GM18951 (cell line): ENCODE results near the gene RBPJL.

Experiments
- POLR2A ChIP-seq: IDR thresholded peaks from 4 replicates; pipeline ENCODE4 v1.6.1; 2011; ENCODE audit warnings: mild to moderate bottlenecking; ENCODE audit not compliant: insufficient read length, insufficient read depth; ENCODE audit errors: extremely low read depth
- in situ Hi-C: fragments of 300-500 bp; cut with MboI; formaldehyde crosslinking; loops from one replicate; pipeline ENCODE4 v1.12.0; 2022; ENCODE audit warnings: low sequenced_read_pairs, mixed read lengths, inconsistent platforms; ENCODE audit not compliant: unreplicated experiment

RBPJL gene

GRCh38 chr20:45338121-45339030, 31.7 kb downstream of the RBPJL start:
- TF ChIP-seq POLR2A, result no peak
- in situ Hi-C loops, result loop anchor here (25.0 kb wide), 1 partner anchor 449 kb away; the partner anchor contains the start of genes DNTTIP1 and WFDC3

- in situ Hi-C loops, result loop anchor here (25.0 kb wide), 1 partner anchor 448 kb away; the partner anchor contains the start of genes DNTTIP1 and WFDC3
- TF ChIP-seq POLR2A, result no peak
Measured at GRCh38 chr20:45339084-45339483, 32.4 kb downstream of the RBPJL start.

- TF ChIP-seq POLR2A, result no peak
- in situ Hi-C loops, result loop anchor here (25.0 kb wide), 1 partner anchor 448 kb away; the partner anchor contains the start of genes DNTTIP1 and WFDC3
Measured at GRCh38 chr20:45339799-45340198, 33.2 kb downstream of the RBPJL start.

- in situ Hi-C loops, result loop anchor here (25.0 kb wide), 1 partner anchor 447 kb away; the partner anchor contains the start of genes DNTTIP1 and WFDC3
- no peak for TF ChIP-seq POLR2A
Measured at GRCh38 chr20:45340236-45340847, 33.7 kb downstream of the RBPJL start.

GRCh38 chr20:45340951-45341350, 34.3 kb downstream of the RBPJL start:
- in situ Hi-C loops, result loop anchor here (25.0 kb wide), 1 partner anchor 446 kb away; the partner anchor contains the start of genes DNTTIP1 and WFDC3
- no peak for TF ChIP-seq POLR2A

DNA sequence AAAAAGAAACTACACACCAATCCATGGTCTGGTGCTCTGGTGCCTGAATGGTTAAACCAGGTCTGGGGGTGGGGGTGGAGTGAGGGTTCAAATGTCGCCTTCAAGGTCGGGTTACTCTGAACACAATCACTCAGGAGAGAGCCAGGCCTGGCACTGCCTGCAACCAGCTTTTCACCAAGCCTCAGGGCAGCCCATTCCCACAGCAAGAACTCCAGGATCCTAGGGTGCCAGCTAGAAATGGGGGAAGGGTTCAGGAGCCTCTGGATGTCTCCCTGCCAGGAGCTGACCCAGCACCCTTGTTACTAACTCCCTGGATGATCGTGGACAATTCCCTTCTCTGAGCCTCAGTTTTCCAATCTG, 34.9 kb downstream of the RBPJL start:
- in situ Hi-C loops, result loop anchor here (25.0 kb wide), 1 partner anchor 446 kb away; the partner anchor contains the start of genes DNTTIP1 and WFDC3
- no peak for TF ChIP-seq POLR2A

- TF ChIP-seq POLR2A, result no peak
- in situ Hi-C loops, result loop anchor here (25.0 kb wide), 1 partner anchor 445 kb away; the partner anchor contains the start of genes DNTTIP1 and WFDC3
Measured at GRCh38 chr20:45341939-45342854, 35.6 kb downstream of the RBPJL start.

DNA sequence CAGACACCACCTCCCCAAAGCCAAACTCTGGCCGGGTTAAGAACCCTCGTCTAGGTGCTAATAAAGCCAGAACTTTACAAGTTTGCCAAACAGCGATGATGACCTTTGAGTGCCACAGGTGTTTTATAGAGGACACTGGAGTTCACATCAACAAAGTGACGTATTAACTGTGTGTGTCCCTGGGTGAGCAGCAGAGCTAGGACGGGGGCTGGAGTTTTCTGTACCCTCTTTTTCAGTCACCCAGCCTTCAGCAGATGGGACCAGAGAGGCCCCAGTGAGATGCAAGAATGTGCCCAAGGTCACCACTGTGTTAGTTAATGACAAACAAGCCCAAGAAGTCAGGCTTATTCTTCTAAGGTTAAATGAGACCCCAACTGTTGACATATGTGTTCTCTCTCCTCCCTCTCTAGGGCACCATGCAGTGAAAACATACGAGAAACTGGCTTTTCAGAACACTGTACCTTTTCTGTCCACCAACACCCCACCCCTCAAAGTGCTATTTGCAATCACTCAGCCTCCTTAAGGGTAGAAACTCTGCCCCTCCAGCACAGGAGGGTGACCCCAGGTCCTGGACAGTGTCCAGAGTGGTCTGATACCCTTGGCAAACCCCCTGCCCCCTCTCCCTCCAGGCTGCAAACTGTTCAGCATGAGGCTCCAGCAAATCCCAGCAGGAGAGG, 36.4 kb downstream of the RBPJL start:
- no peak for TF ChIP-seq POLR2A
- in situ Hi-C loops, result loop anchor here (25.0 kb wide), 1 partner anchor 444 kb away; the partner anchor contains the start of genes DNTTIP1 and WFDC3

DNA sequence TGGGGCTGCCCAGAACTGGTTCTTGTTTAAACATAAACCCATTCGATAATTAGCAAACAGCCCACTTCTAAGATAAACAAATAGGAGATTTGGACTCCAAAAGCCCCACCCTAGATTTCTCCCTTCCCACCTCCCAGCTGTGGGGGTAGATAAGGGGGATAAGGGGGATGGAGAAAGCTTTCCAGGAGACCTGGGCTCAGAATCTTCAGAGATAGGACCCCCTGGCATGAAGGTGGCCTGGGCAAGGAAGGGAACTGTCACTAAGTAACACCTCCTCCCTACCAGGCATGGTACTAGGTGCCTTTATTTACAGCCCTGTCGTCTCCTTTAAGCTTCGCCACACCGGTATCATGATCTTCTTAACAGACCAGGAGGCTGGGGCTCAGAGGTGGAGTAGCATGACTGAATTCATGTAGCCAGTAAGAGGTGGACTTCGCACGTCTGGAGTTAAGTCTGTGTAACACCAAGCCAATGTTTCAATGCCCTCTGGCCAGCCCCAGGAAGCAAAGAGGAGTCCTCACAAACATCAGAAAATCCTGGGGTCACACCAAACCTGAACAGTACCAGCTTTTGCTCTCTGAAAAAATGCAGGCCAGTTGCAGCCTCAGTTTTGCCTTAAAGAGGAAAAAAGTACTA, 37.0 kb downstream of the RBPJL start:
- TF ChIP-seq POLR2A, result no peak
- in situ Hi-C loops, result loop anchor here (25.0 kb wide), 1 partner anchor 444 kb away; the partner anchor contains the start of genes DNTTIP1 and WFDC3

GRCh38 chr20:45344168-45344860, 37.7 kb downstream of the RBPJL start:
- no peak for TF ChIP-seq POLR2A
- in situ Hi-C loops, result loop anchor here (25.0 kb wide), 1 partner anchor 443 kb away; the partner anchor contains the start of genes DNTTIP1 and WFDC3
